HCT116 (cell line): Measurements from ENCODE around the gene CBLC.

ENCODE experiments used
- ATF3 ChIP-seq: IDR thresholded peaks from 2 replicates; pipeline ENCODE4 v1.6.1; 2012
- CEBPB ChIP-seq: IDR thresholded peaks from 2 replicates; pipeline ENCODE4 v1.6.1; 2012; ENCODE audit warnings: low read depth
- CTCF ChIP-seq, 3 experiments: fragments of 200-600 bp in 1 of 3; sonication (generic) in 1 of 3; IDR thresholded peaks in 2 of 3; conservative IDR thresholded peaks in 1 of 3; 2 replicates each; pipeline ENCODE4 v1.5.1; 2012 to 2017; ENCODE audit warnings: low read depth in 2 of 3, low read length in 2 of 3, antibody characterized with exemption in 1 of 3, borderline replicate concordance in 1 of 3, control low read depth in 1 of 3, mild to moderate bottlenecking in 1 of 3, mixed read lengths in 1 of 3, mixed run types in 1 of 3, moderate library complexity in 1 of 3; ENCODE audit not compliant: insufficient read depth in 1 of 3
- EGR1 ChIP-seq: IDR thresholded peaks from 2 replicates; pipeline ENCODE4 v1.6.1; 2012; ENCODE audit warnings: low read depth
- EZH2 ChIP-seq: fragments of 200-600 bp; sonication (generic); IDR thresholded peaks from 2 replicates; pipeline ENCODE4 v1.6.1; 2017; ENCODE audit warnings: antibody characterized with exemption, mixed run types
- EZH2phosphoT487 ChIP-seq: fragments of 200-600 bp; IDR thresholded peaks from 2 replicates; pipeline ENCODE4 v1.6.1; 2018; ENCODE audit warnings: antibody characterized with exemption, borderline replicate concordance
- JUND ChIP-seq: IDR thresholded peaks from 2 replicates; pipeline ENCODE4 v1.6.1; 2012
- MAX ChIP-seq: IDR thresholded peaks from 2 replicates; pipeline ENCODE4 v1.6.1; 2012
- POLR2A ChIP-seq: IDR thresholded peaks from 2 replicates; pipeline ENCODE4 v1.7.0; 2011; ENCODE audit warnings: borderline replicate concordance; ENCODE audit not compliant: insufficient read depth, insufficient read length; ENCODE audit errors: extremely low read depth
- POLR2AphosphoS5 ChIP-seq: IDR thresholded peaks from 2 replicates; pipeline ENCODE4 v1.6.1; 2011; ENCODE audit warnings: mild to moderate bottlenecking, low read depth, low read length, moderate library complexity
- RAD21 ChIP-seq: IDR thresholded peaks from 2 replicates; pipeline ENCODE4 v1.6.1; 2012; ENCODE audit warnings: low read depth, mild to moderate bottlenecking
- REST ChIP-seq: IDR thresholded peaks from 2 replicates; pipeline ENCODE4 v1.6.1; 2012; ENCODE audit warnings: low read depth
- SP1 ChIP-seq: IDR thresholded peaks from 2 replicates; pipeline ENCODE4 v1.6.1; 2012; ENCODE audit warnings: low read depth
- ZNF274 ChIP-seq: fragments of 200-500 bp; sonication (Bioruptor generic); IDR thresholded peaks from 2 replicates; pipeline ENCODE4 v1.6.1; 2014; ENCODE audit warnings: mild to moderate bottlenecking, low read depth, low read length, inconsistent platforms

GRCh38 chr19:44792281-44792680, 14.6 kb downstream of the CBLC start:
- TF ChIP-seq REST: no peak
- no peak for TF ChIP-seq CTCF (IDR thresholded peaks at IDR 0.05 in 2 of 3, conservative IDR thresholded peaks at IDR 0.05 in 1 of 3; ENCODE audit: borderline replicate concordance in 1 of 3, insufficient read depth in 1 of 3, low read depth in 2 of 3, low read length in 2 of 3)
- no peak for TF ChIP-seq CEBPB
- TF ChIP-seq EZH2phosphoT487: no peak
- no peak for TF ChIP-seq POLR2A
- TF ChIP-seq ATF3: no peak
- TF ChIP-seq MAX: no peak
- no peak for TF ChIP-seq EGR1
- no peak for TF ChIP-seq RAD21
- no peak for TF ChIP-seq JUND
- no peak for TF ChIP-seq POLR2AphosphoS5
- no peak for TF ChIP-seq SP1
- TF ChIP-seq EZH2: no peak
- TF ChIP-seq ZNF274: no peak
